PC-3 (cell line): Measurements from ENCODE around the gene DYNC1LI1. TPM values are rescaled to one million over a fixed set of nuclear protein-coding genes. Genes with fewer than 3 reads are reported as not detected.

Experiments used
- microRNA-seq: library from miRNA; unstranded; fragments of <30 nt; microRNA quantifications from one replicate; pipeline ENCODE4 v1.1.0, GENCODE V29; 2020; ENCODE audit not compliant: unreplicated experiment
- total RNA-seq: library from RNA; depleted of rRNA; stranded (reverse); fragments of >200 nt; gene quantifications from 2 replicates; pipeline ENCODE4 v1.2.3, GENCODE V29; 2014; rRNA removed

The DYNC1LI1 gene
- total RNA-seq, 1 experiment from 2014 or later: 44.2 TPM

Small RNA genes lying within 50 kb of the gene (microRNA-seq; reads per million reads assigned to microRNA genes)
- not detected for gene MIR548AY

Other genes with a start within 250 kb of the DYNC1LI1 start
- gene CMTM7, start 179.0 kb downstream of the DYNC1LI1 start, total RNA-seq: 37.1 and 71.0 TPM in 2 replicates
- 53.3 and 67.4 TPM in 2 replicates for gene CMTM6, start 68.0 kb downstream of the DYNC1LI1 start, total RNA-seq
- gene CNOT10, start 114.3 kb upstream of the DYNC1LI1 start, total RNA-seq: 42.6 and 46.2 TPM in 2 replicates
- gene TRIM71, start 247.1 kb upstream of the DYNC1LI1 start, total RNA-seq: 0.11 and 0.17 TPM in 2 replicates